GM21381 (cell line): ENCODE data around the gene RUNX1.

Experiments used
- ATAC-seq: cut with Tn5 transposase; IDR thresholded peaks from one replicate; pipeline ENCODE4 v1.9.1; 2021; ENCODE audit warnings: mild to moderate bottlenecking, moderate library complexity; ENCODE audit not compliant: unreplicated experiment

RUNX1 gene

GRCh38 chr21:34907461-34908418 is 141.4 kb downstream of the RUNX1 start:
- ATAC-seq: no peak

- ATAC-seq: no peak
Measured at GRCh38 chr21:34906401-34906800, 142.7 kb downstream of the RUNX1 start.

- ATAC-seq: no peak
Measured at GRCh38 chr21:34905218-34905537, 143.9 kb downstream of the RUNX1 start.

GRCh38 chr21:34904526-34905217 is 144.4 kb downstream of the RUNX1 start:
- no peak for ATAC-seq

- ATAC-seq: no peak
Measured at GRCh38 chr21:34900376-34900775, 148.7 kb downstream of the RUNX1 start.

- no peak for ATAC-seq
Measured at GRCh38 chr21:34899760-34900159, 149.3 kb downstream of the RUNX1 start.

GRCh38 chr21:34899302-34899701 is 149.8 kb downstream of the RUNX1 start:
- no peak for ATAC-seq

GRCh38 chr21:34897828-34898227 is 151.3 kb downstream of the RUNX1 start:
- no peak for ATAC-seq

GRCh38 chr21:34894401-34894800 is 154.7 kb downstream of the RUNX1 start:
- no peak for ATAC-seq

- no peak for ATAC-seq
Measured at GRCh38 chr21:34892209-34892608, 156.9 kb downstream of the RUNX1 start.

GRCh38 chr21:34891613-34891943 is 157.5 kb downstream of the RUNX1 start:
- ATAC-seq: no peak

- ATAC-seq: no peak
Measured at GRCh38 chr21:34890724-34891612, 158.1 kb downstream of the RUNX1 start.

GRCh38 chr21:34890470-34890723 is 158.7 kb downstream of the RUNX1 start:
- ATAC-seq: no peak

- ATAC-seq: peak; percentile 43
Measured at GRCh38 chr21:34889676-34890469, 159.2 kb downstream of the RUNX1 start.

- no peak for ATAC-seq
Measured at GRCh38 chr21:34889320-34889675, 159.8 kb downstream of the RUNX1 start.

- ATAC-seq: peak; percentile 49
Measured at GRCh38 chr21:34888569-34889319, 160.4 kb downstream of the RUNX1 start.

- peak; percentile 28 for ATAC-seq
Measured at GRCh38 chr21:34887725-34888568, 161.2 kb downstream of the RUNX1 start.

- no peak for ATAC-seq
Measured at GRCh38 chr21:34887105-34887442, 162.0 kb downstream of the RUNX1 start.
